ENCODE measurements around the gene ARRDC4.

DNA sequence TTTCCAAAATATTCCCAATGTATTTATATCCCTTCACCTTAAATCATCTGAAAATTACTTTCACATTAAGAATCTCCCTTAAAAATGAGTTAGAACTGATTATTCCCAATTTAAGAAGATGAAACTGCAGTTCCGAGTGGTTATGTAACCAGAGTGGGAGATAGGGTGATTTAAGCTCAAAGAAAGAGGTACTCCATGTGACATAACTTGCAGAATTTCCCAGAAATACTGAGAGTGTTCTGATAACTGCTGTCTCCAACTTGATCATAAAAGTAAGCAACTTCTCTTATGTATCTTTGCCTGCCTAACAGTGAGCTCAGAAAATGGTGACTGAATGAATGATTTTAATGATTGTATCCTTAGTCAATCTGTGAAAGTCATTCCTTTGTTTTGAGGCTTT, 32.3 kb downstream of the ARRDC4 start:
- TF ChIP-seq, protein P1, sequence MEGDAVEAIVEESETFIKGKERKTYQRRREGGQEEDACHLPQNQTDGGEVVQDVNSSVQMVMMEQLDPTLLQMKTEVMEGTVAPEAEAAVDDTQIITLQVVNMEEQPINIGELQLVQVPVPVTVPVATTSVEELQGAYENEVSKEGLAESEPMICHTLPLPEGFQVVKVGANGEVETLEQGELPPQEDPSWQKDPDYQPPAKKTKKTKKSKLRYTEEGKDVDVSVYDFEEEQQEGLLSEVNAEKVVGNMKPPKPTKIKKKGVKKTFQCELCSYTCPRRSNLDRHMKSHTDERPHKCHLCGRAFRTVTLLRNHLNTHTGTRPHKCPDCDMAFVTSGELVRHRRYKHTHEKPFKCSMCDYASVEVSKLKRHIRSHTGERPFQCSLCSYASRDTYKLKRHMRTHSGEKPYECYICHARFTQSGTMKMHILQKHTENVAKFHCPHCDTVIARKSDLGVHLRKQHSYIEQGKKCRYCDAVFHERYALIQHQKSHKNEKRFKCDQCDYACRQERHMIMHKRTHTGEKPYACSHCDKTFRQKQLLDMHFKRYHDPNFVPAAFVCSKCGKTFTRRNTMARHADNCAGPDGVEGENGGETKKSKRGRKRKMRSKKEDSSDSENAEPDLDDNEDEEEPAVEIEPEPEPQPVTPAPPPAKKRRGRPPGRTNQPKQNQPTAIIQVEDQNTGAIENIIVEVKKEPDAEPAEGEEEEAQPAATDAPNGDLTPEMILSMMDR (conservative IDR thresholded peaks at IDR 0.05; ENCODE audit: low read length): no peak
- TF ChIP-seq EZH2phosphoT487 (IDR thresholded peaks at IDR 0.05; ENCODE audit: borderline replicate concordance, low read depth, low read length): no peak

All from OCI-LY7 (cell line).